ENCODE measurements around the gene ARFIP1.

ARFIP1 gene

DNA sequence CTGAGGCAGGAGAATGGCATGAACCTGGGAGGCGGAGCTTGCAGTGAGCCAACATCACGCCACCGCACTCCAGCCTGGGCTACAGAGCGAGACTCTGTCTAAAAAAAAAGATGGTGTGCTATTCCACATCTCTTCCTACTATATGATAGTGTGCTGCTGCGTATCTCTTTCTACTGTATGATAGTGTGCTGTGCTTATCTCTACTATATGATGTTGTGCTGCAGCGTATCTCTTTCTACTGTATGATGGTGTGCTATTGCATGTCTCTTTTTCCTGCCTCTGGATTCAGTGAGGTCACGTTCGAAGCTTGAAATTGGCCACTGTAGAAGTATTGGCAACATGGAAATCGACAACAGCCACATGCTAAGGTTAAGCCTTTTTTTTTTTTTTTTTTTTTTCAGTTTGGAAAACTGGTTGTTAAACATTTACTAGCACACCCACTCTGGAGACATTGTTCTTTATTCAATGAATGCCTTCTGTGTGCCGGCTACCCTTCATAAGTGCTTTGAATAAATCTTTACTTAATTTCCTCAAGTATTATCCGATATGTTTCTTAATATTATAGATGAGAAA, 31.0 kb downstream of the ARFIP1 start:
- Histone ChIP-seq H3K36me3 (ENCODE audit: control insufficient read depth in 1 of 2, insufficient read depth in 2 of 2, low read length in 2 of 2) (no peaks in the 10 kb centered on the region), H3K9me3 (ENCODE audit: control insufficient read depth in 1 of 2, low read length in 2 of 2) (no peaks in the 10 kb centered on the region), H3K27me3 (ENCODE audit: control insufficient read depth in 1 of 2, insufficient read depth in 2 of 2, low read length in 2 of 2) (no peaks in the 10 kb centered on the region), H3K9ac (ENCODE audit: low read depth in 1 of 2, low read length in 2 of 2) (no peak overlapping the region), H3K27ac (ENCODE audit: low read depth, low read length) (no peak overlapping the region), H3K4me3 (ENCODE audit: low read depth in 1 of 2, low read length in 2 of 2) (no peak overlapping the region), H3K4me1 (ENCODE audit: control insufficient read depth in 1 of 2, insufficient read depth in 2 of 2, low read length in 2 of 2) (no peaks in the 10 kb centered on the region)

DNA sequence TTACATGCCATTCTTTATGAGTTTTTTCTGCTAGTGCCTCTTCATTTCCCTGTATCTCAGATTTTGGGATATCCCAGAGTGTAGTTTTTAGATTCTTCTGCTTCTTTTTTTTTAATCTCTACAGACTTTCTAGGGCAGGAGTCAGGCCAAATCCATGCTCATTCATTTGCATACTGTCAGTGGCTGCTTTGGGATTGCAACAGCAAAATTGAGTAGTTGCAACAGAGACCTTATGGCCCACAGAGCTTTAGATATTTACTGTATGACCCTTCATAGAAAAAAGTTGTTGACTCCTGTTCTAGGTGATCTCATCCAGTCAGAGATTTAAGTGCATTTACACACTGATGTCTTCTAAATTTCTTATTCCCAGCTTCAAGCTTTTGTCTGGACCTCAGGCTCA, 35.3 kb downstream of the ARFIP1 start:
- no peak overlapping the region for H3K9ac ChIP-seq (ENCODE audit: low read depth in 1 of 2, low read length in 2 of 2)
- no peaks in the 10 kb centered on the region for H3K27me3 ChIP-seq (ENCODE audit: control insufficient read depth in 1 of 2, insufficient read depth in 2 of 2, low read length in 2 of 2)
- no peaks in the 10 kb centered on the region for H3K4me1 ChIP-seq (ENCODE audit: control insufficient read depth in 1 of 2, insufficient read depth in 2 of 2, low read length in 2 of 2)
- no peaks in the 10 kb centered on the region for H3K9me3 ChIP-seq (ENCODE audit: control insufficient read depth in 1 of 2, low read length in 2 of 2)
- H3K27ac ChIP-seq (ENCODE audit: low read depth, low read length): no peak overlapping the region
- peaks cover 0 to 16% of the 10 kb centered on the region in 2 donors for H3K36me3 ChIP-seq (ENCODE audit: control insufficient read depth in 1 of 2, insufficient read depth in 2 of 2, low read length in 2 of 2)
- H3K4me3 ChIP-seq (ENCODE audit: low read depth in 1 of 2, low read length in 2 of 2): no peak overlapping the region

DNA sequence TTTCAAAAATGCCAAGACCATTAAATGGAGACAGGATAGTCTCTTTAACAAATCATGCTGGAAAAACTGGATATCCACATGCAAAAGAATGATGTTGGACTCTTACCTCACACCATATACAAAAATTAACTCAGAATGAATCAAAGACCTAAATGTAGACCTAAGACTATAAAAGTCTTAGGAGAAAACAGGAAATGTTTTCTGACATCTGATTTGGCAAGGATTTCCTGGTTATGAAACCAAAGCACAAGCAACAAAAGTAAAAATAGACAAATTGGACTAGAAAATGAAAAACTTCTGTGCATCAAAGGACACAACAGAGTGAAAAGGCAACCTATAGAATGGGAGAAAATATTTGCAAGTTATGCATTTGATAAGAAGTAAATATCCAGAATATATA, 37.6 kb downstream of the ARFIP1 start:
- no peaks in the 10 kb centered on the region for H3K27me3 ChIP-seq (ENCODE audit: control insufficient read depth in 1 of 2, insufficient read depth in 2 of 2, low read length in 2 of 2)
- H3K36me3 ChIP-seq (ENCODE audit: control insufficient read depth in 1 of 2, insufficient read depth in 2 of 2, low read length in 2 of 2): peaks cover 0 to 16% of the 10 kb centered on the region in 2 donors
- H3K27ac ChIP-seq (ENCODE audit: low read depth, low read length): no peak overlapping the region
- no peak overlapping the region for H3K4me3 ChIP-seq (ENCODE audit: low read depth in 1 of 2, low read length in 2 of 2)
- H3K4me1 ChIP-seq (ENCODE audit: control insufficient read depth in 1 of 2, insufficient read depth in 2 of 2, low read length in 2 of 2): no peaks in the 10 kb centered on the region
- H3K9me3 ChIP-seq (ENCODE audit: control insufficient read depth in 1 of 2, low read length in 2 of 2): no peaks in the 10 kb centered on the region
- H3K9ac ChIP-seq (ENCODE audit: low read depth in 1 of 2, low read length in 2 of 2): no peak overlapping the region

DNA sequence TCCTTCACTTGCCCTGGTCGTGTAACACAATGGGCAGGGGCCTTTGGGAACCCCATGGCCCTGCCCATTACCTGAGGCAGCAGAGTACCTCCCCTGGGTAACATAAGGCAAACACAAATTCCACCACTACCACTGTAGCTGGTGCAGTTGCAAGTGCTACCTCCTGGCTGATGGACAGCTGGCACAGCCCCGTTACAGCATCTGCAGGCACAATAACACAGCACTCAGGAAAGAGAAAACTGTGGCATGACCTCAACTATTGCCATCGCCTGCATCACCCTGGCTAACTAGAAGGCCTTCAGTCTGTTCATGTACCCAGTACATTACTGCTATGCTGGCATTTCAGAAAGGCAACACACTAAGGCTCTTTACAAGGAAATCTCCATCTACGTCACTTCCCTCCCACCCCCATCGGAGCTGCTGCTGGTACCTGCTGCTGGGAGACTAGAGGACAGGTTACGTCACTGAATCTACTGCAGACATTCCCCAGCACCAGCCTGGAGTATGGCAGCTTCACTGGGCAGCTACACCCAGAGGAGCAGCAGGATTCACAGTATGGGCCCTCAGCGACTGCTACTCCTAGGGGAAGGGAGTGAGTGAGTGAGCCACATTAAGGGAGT, 39.4 kb downstream of the ARFIP1 start:
- peaks cover 0 to 16% of the 10 kb centered on the region in 2 donors for H3K36me3 ChIP-seq (ENCODE audit: control insufficient read depth in 1 of 2, insufficient read depth in 2 of 2, low read length in 2 of 2)
- no peak overlapping the region for H3K9ac ChIP-seq (ENCODE audit: low read depth in 1 of 2, low read length in 2 of 2)
- H3K4me1 ChIP-seq (ENCODE audit: control insufficient read depth in 1 of 2, insufficient read depth in 2 of 2, low read length in 2 of 2): no peaks in the 10 kb centered on the region
- H3K27ac ChIP-seq (ENCODE audit: low read depth, low read length): no peak overlapping the region
- no peaks in the 10 kb centered on the region for H3K9me3 ChIP-seq (ENCODE audit: control insufficient read depth in 1 of 2, low read length in 2 of 2)
- H3K4me3 ChIP-seq (ENCODE audit: low read depth in 1 of 2, low read length in 2 of 2): no peak overlapping the region
- H3K27me3 ChIP-seq (ENCODE audit: control insufficient read depth in 1 of 2, insufficient read depth in 2 of 2, low read length in 2 of 2): no peaks in the 10 kb centered on the region

DNA sequence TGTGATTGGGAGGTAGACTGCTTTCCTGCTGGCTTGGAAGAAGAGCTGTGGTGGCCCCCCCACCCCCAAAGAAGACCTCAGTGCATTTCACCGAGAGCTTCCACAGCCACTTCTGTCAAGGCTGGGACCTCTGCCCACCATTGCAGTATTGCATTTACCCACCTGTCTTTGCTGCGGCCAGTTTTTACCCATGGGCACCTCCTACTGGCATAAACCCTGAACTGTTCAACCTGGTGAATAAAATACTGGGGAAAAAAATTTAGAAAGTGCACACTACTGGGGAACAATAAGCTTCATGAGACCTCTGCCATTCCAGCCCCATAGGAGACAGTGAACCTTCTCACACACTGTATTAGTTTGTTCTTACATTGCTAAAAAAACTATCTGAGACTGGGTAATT, 40.3 kb downstream of the ARFIP1 start:
- H3K9ac ChIP-seq (ENCODE audit: low read depth in 1 of 2, low read length in 2 of 2): no peak overlapping the region
- no peaks in the 10 kb centered on the region for H3K27me3 ChIP-seq (ENCODE audit: control insufficient read depth in 1 of 2, insufficient read depth in 2 of 2, low read length in 2 of 2)
- no peak overlapping the region for H3K27ac ChIP-seq (ENCODE audit: low read depth, low read length)
- H3K4me1 ChIP-seq (ENCODE audit: control insufficient read depth in 1 of 2, insufficient read depth in 2 of 2, low read length in 2 of 2): no peaks in the 10 kb centered on the region
- H3K36me3 ChIP-seq (ENCODE audit: control insufficient read depth in 1 of 2, insufficient read depth in 2 of 2, low read length in 2 of 2): peaks cover 0 to 16% of the 10 kb centered on the region in 2 donors
- no peaks in the 10 kb centered on the region for H3K9me3 ChIP-seq (ENCODE audit: control insufficient read depth in 1 of 2, low read length in 2 of 2)
- no peak overlapping the region for H3K4me3 ChIP-seq (ENCODE audit: low read depth in 1 of 2, low read length in 2 of 2)

DNA sequence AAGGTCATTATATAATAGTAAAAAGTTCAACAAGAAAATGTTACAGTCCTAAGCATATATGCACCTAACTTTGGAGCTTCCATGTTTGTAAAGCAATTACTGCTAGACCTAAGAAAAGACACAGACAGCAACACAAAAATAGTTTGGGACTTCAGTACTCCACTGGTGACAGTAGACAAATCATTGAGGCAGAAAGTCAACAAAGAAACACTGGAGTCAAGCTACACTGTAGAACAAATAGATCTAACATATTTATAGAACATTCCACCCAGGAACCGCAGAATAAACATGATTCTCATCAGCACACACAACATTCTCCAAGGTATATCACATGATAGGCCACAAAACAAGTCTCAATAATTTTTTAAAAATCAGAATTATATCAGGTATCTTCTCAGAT, 42.6 kb downstream of the ARFIP1 start:
- peaks cover 0 to 16% of the 10 kb centered on the region in 2 donors for H3K36me3 ChIP-seq (ENCODE audit: control insufficient read depth in 1 of 2, insufficient read depth in 2 of 2, low read length in 2 of 2)
- no peak overlapping the region for H3K4me3 ChIP-seq (ENCODE audit: low read depth in 1 of 2, low read length in 2 of 2)
- H3K9ac ChIP-seq (ENCODE audit: low read depth in 1 of 2, low read length in 2 of 2): no peak overlapping the region
- H3K4me1 ChIP-seq (ENCODE audit: control insufficient read depth in 1 of 2, insufficient read depth in 2 of 2, low read length in 2 of 2): no peaks in the 10 kb centered on the region
- no peak overlapping the region for H3K27ac ChIP-seq (ENCODE audit: low read depth, low read length)
- no peaks in the 10 kb centered on the region for H3K9me3 ChIP-seq (ENCODE audit: control insufficient read depth in 1 of 2, low read length in 2 of 2)
- no peaks in the 10 kb centered on the region for H3K27me3 ChIP-seq (ENCODE audit: control insufficient read depth in 1 of 2, insufficient read depth in 2 of 2, low read length in 2 of 2)

DNA sequence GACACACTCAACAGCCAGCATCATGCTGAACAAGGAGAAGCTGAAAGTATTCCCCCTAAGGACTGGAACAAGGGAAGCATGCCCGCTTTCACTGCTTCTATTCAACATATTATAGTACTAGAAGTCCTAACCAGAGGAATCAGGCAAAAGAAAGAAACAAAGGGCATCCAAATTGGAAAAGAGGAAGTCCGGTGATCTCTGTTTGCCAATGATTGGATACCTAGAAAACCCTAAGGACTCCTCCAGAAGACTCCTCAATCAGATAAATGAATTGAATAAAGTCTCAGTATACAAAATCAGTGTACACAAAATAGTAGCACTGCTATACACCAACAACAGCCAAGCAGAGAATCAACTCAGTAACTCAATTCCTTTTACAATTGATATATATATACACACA, 44.8 kb downstream of the ARFIP1 start:
- Histone ChIP-seq H3K27me3 (ENCODE audit: control insufficient read depth in 1 of 2, insufficient read depth in 2 of 2, low read length in 2 of 2) (no peaks in the 10 kb centered on the region), H3K36me3 (ENCODE audit: control insufficient read depth in 1 of 2, insufficient read depth in 2 of 2, low read length in 2 of 2) (peaks cover 0 to 1% of the 10 kb centered on the region in 2 donors), H3K9ac (ENCODE audit: low read depth in 1 of 2, low read length in 2 of 2) (no peak overlapping the region), H3K4me1 (ENCODE audit: control insufficient read depth in 1 of 2, insufficient read depth in 2 of 2, low read length in 2 of 2) (no peaks in the 10 kb centered on the region), H3K4me3 (ENCODE audit: low read depth in 1 of 2, low read length in 2 of 2) (no peak overlapping the region), H3K9me3 (ENCODE audit: control insufficient read depth in 1 of 2, low read length in 2 of 2) (no peaks in the 10 kb centered on the region), H3K27ac (ENCODE audit: low read depth, low read length) (no peak overlapping the region)

DNA sequence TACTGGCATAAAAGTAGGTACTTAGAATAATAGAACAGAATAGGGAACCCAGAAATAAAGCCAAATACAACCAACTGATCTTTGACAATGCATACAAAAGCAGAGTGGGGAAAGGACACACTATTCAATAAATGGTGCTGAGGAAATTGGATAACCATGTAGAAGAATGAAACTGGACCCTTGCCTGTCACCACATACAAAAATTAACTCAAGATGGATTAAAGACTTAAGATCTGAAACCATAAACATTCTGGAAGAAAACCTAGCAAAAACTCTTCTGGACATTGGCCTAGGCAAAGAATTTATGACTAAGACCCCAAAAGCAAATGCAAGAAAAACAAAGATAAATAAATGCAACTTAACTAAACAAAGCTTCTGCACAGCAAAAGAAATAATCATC, 45.6 kb downstream of the ARFIP1 start:
- no peak overlapping the region for H3K9ac ChIP-seq (ENCODE audit: low read depth in 1 of 2, low read length in 2 of 2)
- no peaks in the 10 kb centered on the region for H3K4me1 ChIP-seq (ENCODE audit: control insufficient read depth in 1 of 2, insufficient read depth in 2 of 2, low read length in 2 of 2)
- no peak overlapping the region for H3K27ac ChIP-seq (ENCODE audit: low read depth, low read length)
- H3K27me3 ChIP-seq (ENCODE audit: control insufficient read depth in 1 of 2, insufficient read depth in 2 of 2, low read length in 2 of 2): no peaks in the 10 kb centered on the region
- H3K36me3 ChIP-seq (ENCODE audit: control insufficient read depth in 1 of 2, insufficient read depth in 2 of 2, low read length in 2 of 2): no peaks in the 10 kb centered on the region
- no peak overlapping the region for H3K4me3 ChIP-seq (ENCODE audit: low read depth in 1 of 2, low read length in 2 of 2)
- H3K9me3 ChIP-seq (ENCODE audit: control insufficient read depth in 1 of 2, low read length in 2 of 2): no peaks in the 10 kb centered on the region

DNA sequence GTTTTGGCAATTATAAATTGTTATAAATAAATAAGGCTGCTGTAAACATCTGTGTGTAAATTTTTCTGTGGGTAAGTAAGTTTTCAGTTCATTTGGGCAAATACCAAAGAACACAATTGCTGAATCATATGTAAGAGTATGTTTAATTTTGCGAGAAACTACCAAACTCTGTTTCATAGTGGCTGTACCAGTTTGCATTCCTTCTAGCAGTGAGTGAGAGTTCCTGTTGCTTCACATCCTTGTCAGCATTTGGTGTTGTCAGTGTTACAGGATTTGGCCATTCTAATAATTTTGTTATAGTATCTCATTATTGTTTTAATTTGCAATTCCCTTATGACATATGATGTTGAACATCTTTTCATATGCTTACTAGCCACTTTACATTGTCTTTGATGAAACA, 48.4 kb downstream of the ARFIP1 start:
- Histone ChIP-seq H3K36me3 (ENCODE audit: control insufficient read depth in 1 of 2, insufficient read depth in 2 of 2, low read length in 2 of 2) (peaks cover 0 to 5% of the 10 kb centered on the region in 2 donors), H3K4me1 (ENCODE audit: control insufficient read depth in 1 of 2, insufficient read depth in 2 of 2, low read length in 2 of 2) (no peaks in the 10 kb centered on the region), H3K27ac (ENCODE audit: low read depth, low read length) (no peak overlapping the region), H3K9ac (ENCODE audit: low read depth in 1 of 2, low read length in 2 of 2) (no peak overlapping the region), H3K4me3 (ENCODE audit: low read depth in 1 of 2, low read length in 2 of 2) (no peak overlapping the region), H3K9me3 (ENCODE audit: control insufficient read depth in 1 of 2, low read length in 2 of 2) (no peaks in the 10 kb centered on the region), H3K27me3 (ENCODE audit: control insufficient read depth in 1 of 2, insufficient read depth in 2 of 2, low read length in 2 of 2) (no peaks in the 10 kb centered on the region)

DNA sequence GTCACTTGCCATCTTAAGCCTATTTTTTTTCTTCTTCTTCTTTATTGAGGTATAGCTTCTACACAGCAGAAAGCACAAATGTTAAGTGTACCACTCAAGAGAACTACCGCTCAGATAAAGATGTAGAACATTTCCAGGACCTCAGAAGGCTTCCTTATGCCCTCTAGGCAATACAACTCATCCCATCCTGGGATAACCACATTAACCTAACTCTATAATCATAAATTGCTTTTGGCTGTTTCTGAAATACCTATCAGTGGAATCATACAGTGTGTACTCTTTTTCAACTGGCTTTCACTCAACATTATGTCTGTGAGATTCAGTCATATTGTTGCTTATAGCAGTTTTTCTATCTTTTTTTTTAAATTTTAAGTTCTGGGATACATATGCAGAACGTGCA, 51.7 kb downstream of the ARFIP1 start:
- no peaks in the 10 kb centered on the region for H3K4me1 ChIP-seq (ENCODE audit: control insufficient read depth in 1 of 2, insufficient read depth in 2 of 2, low read length in 2 of 2)
- H3K27me3 ChIP-seq (ENCODE audit: control insufficient read depth in 1 of 2, insufficient read depth in 2 of 2, low read length in 2 of 2): no peaks in the 10 kb centered on the region
- no peak overlapping the region for H3K4me3 ChIP-seq (ENCODE audit: low read depth in 1 of 2, low read length in 2 of 2)
- no peak overlapping the region for H3K9ac ChIP-seq (ENCODE audit: low read depth in 1 of 2, low read length in 2 of 2)
- H3K9me3 ChIP-seq (ENCODE audit: control insufficient read depth in 1 of 2, low read length in 2 of 2): no peaks in the 10 kb centered on the region
- peaks cover 0 to 5% of the 10 kb centered on the region in 2 donors for H3K36me3 ChIP-seq (ENCODE audit: control insufficient read depth in 1 of 2, insufficient read depth in 2 of 2, low read length in 2 of 2)
- H3K27ac ChIP-seq (ENCODE audit: low read depth, low read length): no peak overlapping the region
